ENCODE data around the gene DOCK3.

DNA sequence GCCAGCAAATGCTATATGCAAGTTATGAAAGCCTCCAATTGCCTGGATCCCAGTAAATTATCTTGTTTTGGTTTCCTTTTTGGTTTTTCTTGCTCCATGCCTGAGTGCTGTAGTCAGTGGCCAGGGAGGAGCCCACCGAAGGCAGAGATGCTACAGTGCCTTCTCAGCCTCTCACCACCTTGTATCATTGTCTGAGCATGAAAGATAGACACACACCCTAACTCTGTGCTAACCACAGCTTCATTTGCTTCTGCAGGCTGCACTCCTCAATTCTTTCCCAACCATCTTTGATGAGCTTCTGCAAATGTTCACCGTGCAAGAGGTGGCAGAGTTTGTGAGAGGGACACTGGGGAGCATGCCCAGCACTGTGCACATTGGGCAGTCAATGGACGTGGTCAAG, 595.8 kb downstream of the DOCK3 start:
- TF ChIP-seq, protein P1, sequence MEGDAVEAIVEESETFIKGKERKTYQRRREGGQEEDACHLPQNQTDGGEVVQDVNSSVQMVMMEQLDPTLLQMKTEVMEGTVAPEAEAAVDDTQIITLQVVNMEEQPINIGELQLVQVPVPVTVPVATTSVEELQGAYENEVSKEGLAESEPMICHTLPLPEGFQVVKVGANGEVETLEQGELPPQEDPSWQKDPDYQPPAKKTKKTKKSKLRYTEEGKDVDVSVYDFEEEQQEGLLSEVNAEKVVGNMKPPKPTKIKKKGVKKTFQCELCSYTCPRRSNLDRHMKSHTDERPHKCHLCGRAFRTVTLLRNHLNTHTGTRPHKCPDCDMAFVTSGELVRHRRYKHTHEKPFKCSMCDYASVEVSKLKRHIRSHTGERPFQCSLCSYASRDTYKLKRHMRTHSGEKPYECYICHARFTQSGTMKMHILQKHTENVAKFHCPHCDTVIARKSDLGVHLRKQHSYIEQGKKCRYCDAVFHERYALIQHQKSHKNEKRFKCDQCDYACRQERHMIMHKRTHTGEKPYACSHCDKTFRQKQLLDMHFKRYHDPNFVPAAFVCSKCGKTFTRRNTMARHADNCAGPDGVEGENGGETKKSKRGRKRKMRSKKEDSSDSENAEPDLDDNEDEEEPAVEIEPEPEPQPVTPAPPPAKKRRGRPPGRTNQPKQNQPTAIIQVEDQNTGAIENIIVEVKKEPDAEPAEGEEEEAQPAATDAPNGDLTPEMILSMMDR (IDR thresholded peaks at IDR 0.05; ENCODE audit: low read depth, low read length, poor library complexity, severe bottlenecking), result no peak
- TF ChIP-seq EZH2phosphoT487 (IDR thresholded peaks at IDR 0.05; ENCODE audit: borderline replicate concordance, low read length), result no peak

All from DOHH2 (cell line).